ENCODE data around the gene ERLEC1. TPM values are rescaled to one million over a fixed set of nuclear protein-coding genes. Genes with fewer than 3 reads are reported as not detected.
"Not testable (repeated sequence)": the region's sequence is repeated elsewhere in the genome, so short reads cannot be mapped to it uniquely, and the experiment has no call there.

ERLEC1 gene
- total RNA-seq, 6 experiments from 2014 or later: 86.0 to 102 (median 93.7) TPM

DNA sequence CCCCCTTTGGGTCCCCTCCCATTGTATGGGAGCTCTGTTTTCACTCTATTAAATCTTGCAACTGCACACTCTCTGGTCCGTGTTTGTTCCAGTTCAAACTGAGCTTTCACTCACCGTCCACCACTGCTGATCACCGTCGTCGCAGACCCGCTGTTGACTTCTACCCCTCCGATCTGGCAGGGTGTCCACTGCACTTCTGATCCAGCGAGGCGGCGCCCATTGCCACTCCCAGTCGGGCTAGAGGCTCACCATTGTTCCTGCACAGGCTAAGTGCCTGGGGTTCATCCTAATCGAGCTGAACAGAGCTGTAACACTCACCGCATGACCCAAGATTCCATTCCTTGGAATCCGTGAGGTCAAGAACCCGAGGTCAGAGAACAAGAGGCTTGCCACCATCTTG, 30.2 kb upstream of the ERLEC1 start:
- no peak overlapping the region for H3K4me3 Mint-ChIP-seq
- TF ChIP-seq, protein P1, sequence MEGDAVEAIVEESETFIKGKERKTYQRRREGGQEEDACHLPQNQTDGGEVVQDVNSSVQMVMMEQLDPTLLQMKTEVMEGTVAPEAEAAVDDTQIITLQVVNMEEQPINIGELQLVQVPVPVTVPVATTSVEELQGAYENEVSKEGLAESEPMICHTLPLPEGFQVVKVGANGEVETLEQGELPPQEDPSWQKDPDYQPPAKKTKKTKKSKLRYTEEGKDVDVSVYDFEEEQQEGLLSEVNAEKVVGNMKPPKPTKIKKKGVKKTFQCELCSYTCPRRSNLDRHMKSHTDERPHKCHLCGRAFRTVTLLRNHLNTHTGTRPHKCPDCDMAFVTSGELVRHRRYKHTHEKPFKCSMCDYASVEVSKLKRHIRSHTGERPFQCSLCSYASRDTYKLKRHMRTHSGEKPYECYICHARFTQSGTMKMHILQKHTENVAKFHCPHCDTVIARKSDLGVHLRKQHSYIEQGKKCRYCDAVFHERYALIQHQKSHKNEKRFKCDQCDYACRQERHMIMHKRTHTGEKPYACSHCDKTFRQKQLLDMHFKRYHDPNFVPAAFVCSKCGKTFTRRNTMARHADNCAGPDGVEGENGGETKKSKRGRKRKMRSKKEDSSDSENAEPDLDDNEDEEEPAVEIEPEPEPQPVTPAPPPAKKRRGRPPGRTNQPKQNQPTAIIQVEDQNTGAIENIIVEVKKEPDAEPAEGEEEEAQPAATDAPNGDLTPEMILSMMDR (IDR thresholded peaks at IDR 0.05): no peak
- H3K4me1 Mint-ChIP-seq (ENCODE audit: low read depth): peaks cover 23% of the 10 kb centered on the region
- DNase-seq: no peak
- no peaks in the 10 kb centered on the region for H3K9me3 Mint-ChIP-seq
- H3K36me3 Mint-ChIP-seq (ENCODE audit: low read depth): peaks cover 21% of the 10 kb centered on the region
- no peak overlapping the region for H3K27ac Mint-ChIP-seq
- no peaks in the 10 kb centered on the region for H3K27me3 Mint-ChIP-seq (ENCODE audit: insufficient read depth)

DNA sequence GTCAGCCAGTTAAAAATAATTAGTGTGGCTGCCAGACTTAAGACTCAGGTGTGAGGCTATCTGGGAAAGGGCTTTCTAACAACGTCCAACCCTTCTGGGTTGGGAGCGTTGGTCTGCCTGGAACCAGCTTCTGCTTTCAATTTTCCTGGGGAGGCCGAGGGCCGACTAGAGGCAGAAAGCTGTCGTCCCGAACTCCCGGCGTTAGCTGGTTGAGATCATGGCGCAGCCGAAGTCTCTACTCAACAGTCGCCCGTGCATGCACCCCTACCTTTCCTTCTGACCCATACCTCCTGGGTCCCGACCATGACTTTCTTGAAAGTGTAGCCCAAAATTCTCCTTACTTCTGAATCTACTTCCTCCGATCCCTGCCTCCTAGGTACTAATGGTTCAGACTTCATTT, 29.6 kb upstream of the ERLEC1 start:
- H3K36me3 Mint-ChIP-seq (ENCODE audit: low read depth): peaks cover 25% of the 10 kb centered on the region
- not testable (repeated sequence) for H3K27ac Mint-ChIP-seq; H3K27me3 Mint-ChIP-seq (ENCODE audit: insufficient read depth); H3K9me3 Mint-ChIP-seq; H3K4me3 Mint-ChIP-seq; DNase-seq
- H3K4me1 Mint-ChIP-seq (ENCODE audit: low read depth): peaks cover 18% of the 10 kb centered on the region

DNA sequence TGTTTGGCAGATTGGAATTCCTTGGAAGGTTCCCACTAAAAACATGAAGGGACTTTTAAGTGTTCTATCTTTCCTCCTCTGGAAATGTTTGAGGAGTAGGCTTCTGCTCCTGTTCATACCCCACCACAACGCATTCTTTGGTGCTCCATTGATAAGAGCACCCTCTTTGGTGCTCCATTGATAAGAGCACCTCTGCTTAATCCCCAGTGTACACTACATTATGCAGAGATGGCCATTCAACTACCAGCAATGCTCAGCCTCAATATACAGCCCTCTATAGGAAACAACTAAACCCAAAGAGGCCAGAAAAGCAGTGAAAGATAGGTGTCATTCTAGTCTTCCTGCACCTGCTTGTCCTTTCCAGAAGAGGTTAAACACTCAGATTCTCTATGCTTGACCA, 21.1 kb upstream of the ERLEC1 start:
- TF ChIP-seq, protein P1 (IDR thresholded peaks at IDR 0.05): no peak
- H3K36me3 Mint-ChIP-seq (ENCODE audit: low read depth): peaks cover 7% of the 10 kb centered on the region; the same call in 1 of the 2 replicates
- no peaks in the 10 kb centered on the region; the same call in 1 of the 2 replicates for H3K27me3 Mint-ChIP-seq (ENCODE audit: insufficient read depth)
- no peaks in the 10 kb centered on the region for H3K9me3 Mint-ChIP-seq
- H3K27ac Mint-ChIP-seq: no peak overlapping the region
- no peak overlapping the region for H3K4me3 Mint-ChIP-seq
- no peak for DNase-seq
- H3K4me1 Mint-ChIP-seq (ENCODE audit: low read depth): peaks cover 29% of the 10 kb centered on the region

DNA sequence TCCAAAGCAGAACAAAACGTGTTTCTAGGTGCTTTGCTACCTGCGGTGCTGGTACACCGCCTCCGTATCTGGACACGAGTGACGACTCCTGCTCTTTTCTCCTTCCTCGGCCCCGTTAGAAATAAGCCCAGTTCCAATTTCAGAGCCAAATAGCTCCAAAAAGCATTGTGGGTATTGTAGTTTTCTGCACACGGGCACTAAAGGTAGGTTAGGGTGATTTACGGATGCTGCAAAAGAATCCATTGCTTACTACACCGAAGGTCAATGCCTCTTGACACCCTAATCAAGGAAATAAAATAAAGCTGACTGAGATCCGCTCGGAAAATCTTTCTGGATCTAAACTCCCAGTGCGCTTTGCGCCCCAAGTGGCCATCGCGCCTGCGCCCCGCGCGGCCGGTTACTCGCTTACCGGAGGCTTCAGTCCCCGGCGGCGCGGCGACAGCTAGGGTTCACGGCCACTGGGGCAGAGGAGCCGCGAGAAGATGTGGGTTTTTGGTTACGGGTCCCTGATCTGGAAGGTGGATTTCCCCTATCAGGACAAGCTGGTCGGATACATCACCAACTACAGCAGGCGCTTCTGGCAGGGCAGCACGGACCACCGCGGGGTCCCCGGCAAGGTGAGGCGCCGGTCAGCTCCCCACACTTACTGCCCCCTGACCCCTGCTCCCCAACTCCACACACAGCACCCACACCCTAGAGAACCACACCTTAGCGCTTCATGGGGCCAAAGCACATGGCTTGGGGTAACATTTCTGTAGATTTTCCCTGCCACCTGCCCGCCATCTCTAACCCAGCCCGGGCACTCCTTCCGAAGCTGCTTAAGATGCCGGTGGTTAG, 19.2 kb upstream of the ERLEC1 start, which contains the start of gene CHAC2:
CHAC2 (plus strand) TSS at position 400 of the 837 bp plus-strand sequence; CDS start at position 483, 83 bp downstream.
- Mint-ChIP-seq H3K27me3 (ENCODE audit: insufficient read depth) (no peaks in the 10 kb centered on the region; the same call in none of the 2 replicates), H3K4me3 (peak within 1 kb of the TSS; percentile 89), H3K36me3 (ENCODE audit: low read depth) (peaks cover 3% of the 10 kb centered on the region; the same call in 1 of the 2 replicates), H3K4me1 (ENCODE audit: low read depth) (peaks cover 29% of the 10 kb centered on the region), H3K9me3 (no peaks in the 10 kb centered on the region), H3K27ac (peak within 1 kb of the TSS; percentile 83)
- peak; percentile 74 for DNase-seq
- TF ChIP-seq, protein P1 (IDR thresholded peaks at IDR 0.05): peak; percentile 79

DNA sequence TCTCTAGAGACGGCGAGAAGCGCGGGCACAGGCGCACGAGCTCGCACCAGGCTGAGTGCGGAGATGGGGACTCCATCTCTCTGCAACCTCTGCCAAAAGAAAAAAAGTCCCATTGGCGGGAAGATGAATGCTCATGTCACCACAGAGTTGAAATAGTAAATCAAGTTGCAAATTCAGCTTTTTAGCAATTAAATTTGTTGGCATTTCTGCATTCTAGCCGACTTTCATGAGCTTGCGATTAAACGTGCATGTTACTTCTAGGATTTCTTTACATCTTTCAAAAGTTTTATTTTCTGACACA, 18.7 kb upstream of the ERLEC1 start:
- Mint-ChIP-seq H3K4me1 (ENCODE audit: low read depth) (peaks cover 29% of the 10 kb centered on the region), H3K27me3 (ENCODE audit: insufficient read depth) (no peaks in the 10 kb centered on the region; the same call in none of the 2 replicates), H3K36me3 (ENCODE audit: low read depth) (peaks cover 4% of the 10 kb centered on the region; the same call in 1 of the 2 replicates), H3K9me3 (no peaks in the 10 kb centered on the region), H3K4me3 (peak overlapping the region; percentile 89), H3K27ac (peak overlapping the region; percentile 83)
- TF ChIP-seq, protein P1 (IDR thresholded peaks at IDR 0.05): no peak
- DNase-seq: no peak

DNA sequence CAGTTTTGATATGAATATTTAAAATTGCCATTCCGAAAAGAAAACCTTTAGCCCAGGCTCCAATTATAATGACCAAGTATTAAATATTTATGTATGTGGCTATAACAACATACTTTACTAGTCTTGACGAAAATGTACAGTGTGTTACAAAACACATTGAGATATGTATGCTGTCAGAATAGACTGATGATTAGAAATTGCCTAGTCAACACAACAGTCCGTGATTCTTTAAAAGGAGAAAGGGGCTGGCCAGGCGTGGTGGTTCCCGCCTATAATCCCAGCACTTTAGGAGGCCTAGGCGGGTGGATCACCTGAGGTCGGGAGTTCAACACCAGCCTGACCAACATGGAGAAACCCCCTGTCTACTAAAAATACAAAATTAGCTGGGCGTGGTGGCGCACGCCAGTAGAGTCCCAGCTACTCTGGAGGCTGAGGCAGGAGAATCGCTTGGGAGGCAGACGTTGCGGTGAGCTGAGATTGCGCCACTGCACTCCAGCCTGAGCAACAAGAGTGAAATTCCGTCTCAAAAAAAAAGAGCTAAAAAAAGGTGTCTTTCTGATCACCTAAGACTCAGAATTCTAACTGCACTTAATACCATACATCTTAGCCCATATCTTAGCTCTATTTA, 17.4 kb upstream of the ERLEC1 start:
- Mint-ChIP-seq H3K4me1 (ENCODE audit: low read depth) (peaks cover 29% of the 10 kb centered on the region), H3K9me3 (no peaks in the 10 kb centered on the region), H3K4me3 (no peak overlapping the region), H3K27me3 (ENCODE audit: insufficient read depth) (no peaks in the 10 kb centered on the region; the same call in none of the 2 replicates), H3K27ac (no peak overlapping the region), H3K36me3 (ENCODE audit: low read depth) (peaks cover 4% of the 10 kb centered on the region; the same call in 1 of the 2 replicates)
- no peak for DNase-seq
- TF ChIP-seq, protein P1 (IDR thresholded peaks at IDR 0.05): no peak
